Measurements from ENCODE around the gene NELFCD.

The NELFCD gene

DNA sequence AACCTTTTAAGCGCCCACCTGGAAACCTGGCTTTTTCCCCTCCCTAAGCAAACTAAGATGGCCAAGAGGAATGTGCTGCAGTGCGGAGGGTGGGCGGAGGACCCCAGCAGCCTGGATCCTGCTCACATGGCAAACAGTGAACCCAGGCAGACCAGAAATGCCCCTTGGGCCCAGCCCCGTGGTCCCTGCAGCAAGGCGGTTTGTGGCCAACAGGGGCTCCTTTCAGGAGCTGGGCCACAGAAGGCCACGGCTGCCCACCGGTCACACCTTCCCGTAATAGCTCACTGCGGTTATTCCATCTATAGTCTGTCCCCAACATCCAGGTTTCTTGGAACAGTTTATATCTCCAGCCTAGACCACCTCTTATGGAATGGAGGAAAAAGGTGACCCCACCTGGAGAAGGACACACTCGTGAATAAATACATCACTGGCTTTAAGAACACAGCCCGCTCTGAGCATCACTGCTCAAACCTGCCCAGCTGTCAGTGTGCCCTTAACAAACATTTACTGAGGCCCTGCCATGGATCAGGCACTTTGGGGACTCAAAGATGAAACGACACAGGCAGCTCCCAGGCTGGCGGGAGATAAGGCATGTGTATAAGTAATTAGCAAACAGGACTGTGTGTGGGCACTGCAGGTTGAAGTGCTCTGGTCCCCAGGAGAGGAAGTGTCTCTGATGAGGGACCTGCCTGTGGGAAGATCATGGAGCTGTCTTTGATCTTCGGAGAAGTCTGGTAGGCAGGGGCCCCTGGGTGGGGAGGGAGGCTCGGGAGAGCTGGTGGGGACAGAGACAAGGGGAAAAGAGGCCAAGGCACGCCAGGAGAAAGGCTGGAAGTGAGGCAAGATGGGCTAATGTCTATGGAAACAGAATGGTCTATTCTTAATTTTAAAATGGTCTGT, 35.0 kb downstream of the NELFCD start:
- intact Hi-C loops (cut with DNase I): no loop called here
- peak in 4 of 42 donors; percentile 5 to 22 (median 8) for DNase-seq

DNA sequence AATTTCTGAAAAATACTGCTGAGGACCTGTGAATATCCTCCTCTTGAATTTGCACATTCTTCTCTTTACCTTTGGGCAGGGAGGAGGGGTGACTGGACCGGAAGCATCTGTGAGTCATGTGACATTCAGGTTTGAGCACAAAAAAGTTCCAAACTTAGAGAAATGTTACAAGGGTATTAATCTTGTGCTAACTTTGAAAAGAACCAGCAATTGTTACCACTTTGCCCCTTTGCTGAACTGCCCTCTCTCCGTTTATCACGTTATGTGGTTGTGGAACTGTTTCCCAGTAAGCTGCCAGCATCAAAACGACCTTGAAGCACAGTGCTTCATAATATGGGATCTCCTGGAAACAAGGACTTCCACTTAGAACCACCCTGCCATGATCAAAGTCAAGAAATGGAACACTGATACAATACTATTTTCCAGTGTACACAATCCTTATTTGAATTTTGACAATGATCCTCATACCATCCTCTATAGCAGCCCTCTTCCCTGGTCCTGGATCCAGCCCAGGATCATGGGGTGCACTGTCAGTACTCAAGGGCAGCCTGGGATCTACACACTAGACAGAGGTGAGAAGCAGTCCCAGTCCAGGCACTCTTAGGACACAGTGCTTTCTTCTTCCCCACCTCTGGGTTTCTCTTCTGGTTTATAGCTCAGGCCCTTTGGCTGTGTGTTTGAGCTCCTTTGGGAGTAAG, 35.9 kb downstream of the NELFCD start:
- DNase-seq: peak in 3 of 42 donors; percentile 1 to 26 (median 4)
- intact Hi-C loops (cut with DNase I): no loop called here

- intact Hi-C loops (cut with DNase I): no loop called here
- DNase-seq: peak in 5 of 42 donors; percentile 1 to 25 (median 6)
Observed at GRCh38 chr20:59017493-59018231, 36.6 kb downstream of the NELFCD start.

- peak in 3 of 42 donors; percentile 4 to 6 (median 5) for DNase-seq
- intact Hi-C loops (cut with DNase I): no loop called here
Observed at GRCh38 chr20:59018817-59019216, 37.8 kb downstream of the NELFCD start.

- peak in 2 of 42 donors; percentile 1 to 35 for DNase-seq
- intact Hi-C loops (cut with DNase I): no loop called here
Observed at GRCh38 chr20:59019217-59019616, 38.2 kb downstream of the NELFCD start, which contains the start of gene TUBB1. Gene TUBB1 (plus strand): TSS chr20:59019429. CDS start chr20:59019523, 94 bp downstream.

GRCh38 chr20:59020938-59021551, 40.0 kb downstream of the NELFCD start:
- intact Hi-C loops (cut with DNase I): no loop called here
- DNase-seq: peak in 4 of 42 donors; percentile 7 to 37 (median 21)

- intact Hi-C loops (cut with DNase I): no loop called here
- DNase-seq: peak in 4 of 42 donors; percentile 0 to 28 (median 12)
Observed at GRCh38 chr20:59022754-59023153, 41.7 kb downstream of the NELFCD start.

- intact Hi-C loops (cut with DNase I): no loop called here
- peak in 3 of 42 donors; percentile 3 to 24 (median 16) for DNase-seq
Observed at GRCh38 chr20:59023616-59024015, 42.6 kb downstream of the NELFCD start.

- intact Hi-C loops (cut with DNase I): no loop called here
- DNase-seq: peak in 4 of 42 donors; percentile 4 to 35 (median 18)
Observed at GRCh38 chr20:59024111-59024530, 43.1 kb downstream of the NELFCD start.

DNA sequence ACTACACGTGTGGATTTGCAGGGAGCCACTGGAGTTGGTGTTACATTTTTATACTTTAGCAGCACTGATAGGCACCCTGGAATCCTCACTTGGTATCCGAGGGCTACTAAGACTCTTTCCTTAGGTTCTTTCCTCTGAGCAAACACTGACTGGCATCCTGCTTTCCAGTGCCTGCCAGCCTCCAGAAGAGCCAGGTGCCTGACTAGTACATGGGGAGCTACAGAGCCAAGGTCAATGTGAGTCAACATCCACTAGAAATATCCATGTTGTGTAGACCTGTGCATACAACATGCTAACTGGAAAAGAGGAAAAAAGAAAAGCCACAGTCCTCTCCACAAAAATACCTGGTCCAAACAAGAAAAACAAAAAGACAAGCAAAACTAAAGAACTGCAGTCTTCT, 44.0 kb downstream of the NELFCD start:
- intact Hi-C loops (cut with DNase I): no loop called here
- peak in 2 of 42 donors; percentile 33 to 38 for DNase-seq

- intact Hi-C loops (cut with DNase I): no loop called here
Observed at GRCh38 chr20:59025511-59025910, 44.5 kb downstream of the NELFCD start.

DNA sequence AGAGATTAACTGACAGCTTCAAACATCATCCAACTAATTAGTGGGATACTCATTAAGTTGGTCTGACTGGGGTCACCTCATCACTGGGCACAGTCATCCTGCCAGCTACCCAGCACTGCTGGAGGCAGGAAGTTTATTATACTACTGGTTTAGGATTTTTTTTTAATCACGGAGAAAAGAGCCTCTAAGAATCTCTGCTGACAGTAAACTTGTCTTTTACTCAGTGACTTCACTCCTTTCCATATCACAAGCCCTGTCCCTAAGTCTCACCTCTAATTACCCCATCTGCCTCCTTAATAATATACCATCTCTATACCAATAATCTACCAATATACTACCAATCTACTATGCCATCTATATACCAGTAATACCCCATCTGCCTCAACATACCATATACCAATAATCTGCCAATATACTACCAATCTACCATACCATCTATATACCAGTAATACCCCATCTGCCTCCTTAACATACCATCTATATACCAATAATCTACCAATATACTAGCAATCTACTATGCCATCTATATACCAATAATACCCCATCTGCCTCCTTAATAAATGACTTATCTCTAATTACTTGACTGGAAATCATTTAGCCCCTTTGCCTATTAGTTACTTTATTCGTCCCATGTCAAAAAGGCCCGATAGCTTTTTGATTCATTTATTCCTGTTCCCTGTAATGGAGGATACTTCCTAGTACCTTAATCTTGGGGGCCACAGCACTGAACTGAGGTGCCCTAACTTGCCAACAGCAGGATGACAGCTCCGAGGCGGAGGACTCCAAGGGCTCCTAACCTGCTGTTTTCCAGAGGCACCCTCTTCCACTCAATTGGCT, 46.1 kb downstream of the NELFCD start:
- DNase-seq: no peak
- intact Hi-C loops (cut with DNase I): no loop called here

More at GRCh38 chr20:59025511-59025910, 44.5 kb downstream of the NELFCD start:
- DNase-seq: peak in 2 of 42 donors; percentile 24 to 28

- DNase-seq: no peak
- intact Hi-C loops (cut with DNase I): no loop called here
Observed at GRCh38 chr20:59027741-59028320, 46.8 kb downstream of the NELFCD start.

DNA sequence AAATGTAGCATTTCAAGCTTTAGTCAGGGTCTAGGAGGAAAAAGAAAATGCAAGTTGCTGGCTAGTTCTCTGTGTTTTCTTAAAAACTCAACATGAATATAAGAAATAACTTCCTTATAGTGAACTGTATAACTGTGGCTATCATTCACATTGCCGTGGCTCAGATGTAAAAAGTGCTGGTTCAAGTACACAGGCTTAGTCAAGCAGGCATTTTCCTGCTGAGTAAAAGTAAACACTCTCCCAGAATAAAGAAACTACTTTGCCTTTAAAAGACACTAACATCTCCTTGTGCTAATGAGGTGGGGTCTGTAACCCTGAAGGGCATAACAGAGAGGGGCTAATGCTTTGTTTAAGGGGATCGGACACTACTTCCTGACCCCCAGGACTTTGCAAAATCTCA, 47.8 kb downstream of the NELFCD start:
- DNase-seq: no peak
- intact Hi-C loops (cut with DNase I): no loop called here

- intact Hi-C loops (cut with DNase I): loop anchor here (5.0 kb wide), 1 partner anchor 49 kb away; the partner anchor contains the start of gene NELFCD
- DNase-seq: no peak
Observed at GRCh38 chr20:59030911-59031563, 50.0 kb downstream of the NELFCD start.

GRCh38 chr20:59031564-59032022, 50.5 kb downstream of the NELFCD start:
- intact Hi-C loops (cut with DNase I): loop anchor here (1.0 to 5.0 kb wide), 2 partner anchors 11 to 49 kb away; partner anchors contain the start of genes NELFCD and PRELID3B
- DNase-seq: no peak
